Thyroid gland (tissue), 4 donors: Measurements from ENCODE around the gene MAX. TPM values are rescaled to one million over a fixed set of nuclear protein-coding genes. Genes with fewer than 3 reads are reported as not detected.

Source experiments
- DNase-seq, 2 donors: peaks; one replicate each; pipeline ENCODE4 v3.0.0-alpha.2; 2019
- H3K27ac ChIP-seq, 3 donors: fragments of 200-600 bp; sonication (generic); 1 replicate in 2 of 3; 2 replicates in 1 of 3; pipeline ENCODE4 v1.5.1; 2016 to 2019; ENCODE audit warnings: mild to moderate bottlenecking in 1 of 3, moderate library complexity in 1 of 3
- H3K27me3 ChIP-seq: fragments of 200-600 bp; sonication (generic); one replicate; pipeline ENCODE4 v1.5.1; 2019
- H3K36me3 ChIP-seq, 2 donors: fragments of 200-600 bp; sonication (generic); one replicate each; pipeline ENCODE4 v1.5.1; 2016 to 2019
- H3K4me1 ChIP-seq, 2 donors: fragments of 200-600 bp; sonication (generic); one replicate each; pipeline ENCODE4 v1.5.1; 2017 to 2019
- H3K4me3 ChIP-seq, 3 donors: fragments of 200-600 bp; sonication (generic); replicated peaks in 1 of 3; 1 replicate in 2 of 3; 2 replicates in 1 of 3; pipeline ENCODE4 v1.5.1; 2016; ENCODE audit warnings: mild to moderate bottlenecking in 1 of 3
- H3K9me3 ChIP-seq: fragments of 200-600 bp; sonication (generic); one replicate; pipeline ENCODE4 v1.5.1; 2017
- POLR2A ChIP-seq, 2 donors: fragments of 450-650 bp; IDR thresholded peaks; one replicate each; pipeline ENCODE4 v1.6.1; 2017; ENCODE audit warnings: antibody characterized with exemption in 2 of 2, mild to moderate bottlenecking in 2 of 2, moderate library complexity in 1 of 2
- WGBS, 2 donors: methylation state at CpG; one replicate each; pipeline ENCODE4 v1.1.5; 2017; 5-methylcytosine and 5-hydroxymethylcytosine counted together
- intact Hi-C: fragments of 100-400 bp; cut with DNase I; formaldehyde crosslinking; loops from one replicate; pipeline ENCODE4 v1.15.1; 2023
- total RNA-seq, 4 donors: library from RNA; depleted of rRNA; stranded (reverse); fragments of >200 nt; gene quantifications; one replicate each; pipeline ENCODE4 v1.2.3, GENCODE V29; 2016
- TF ChIP-seq, protein P1 (sequence below), 6 experiments: fragments of 200-600 bp in 3 of 6; fragments of 450-650 bp in 3 of 6; sonication (generic) in 3 of 6; IDR thresholded peaks; one replicate each; pipeline ENCODE4 v1.5.1; 2016 to 2019; ENCODE audit warnings: antibody characterized with exemption in 6 of 6, mild to moderate bottlenecking in 2 of 6, inconsistent platforms in 1 of 6, moderate library complexity in 1 of 6

Gene MAX
- total RNA-seq, 4 donors from 2014 or later: 56.7 to 71.4 (median 63.3) TPM

DNA sequence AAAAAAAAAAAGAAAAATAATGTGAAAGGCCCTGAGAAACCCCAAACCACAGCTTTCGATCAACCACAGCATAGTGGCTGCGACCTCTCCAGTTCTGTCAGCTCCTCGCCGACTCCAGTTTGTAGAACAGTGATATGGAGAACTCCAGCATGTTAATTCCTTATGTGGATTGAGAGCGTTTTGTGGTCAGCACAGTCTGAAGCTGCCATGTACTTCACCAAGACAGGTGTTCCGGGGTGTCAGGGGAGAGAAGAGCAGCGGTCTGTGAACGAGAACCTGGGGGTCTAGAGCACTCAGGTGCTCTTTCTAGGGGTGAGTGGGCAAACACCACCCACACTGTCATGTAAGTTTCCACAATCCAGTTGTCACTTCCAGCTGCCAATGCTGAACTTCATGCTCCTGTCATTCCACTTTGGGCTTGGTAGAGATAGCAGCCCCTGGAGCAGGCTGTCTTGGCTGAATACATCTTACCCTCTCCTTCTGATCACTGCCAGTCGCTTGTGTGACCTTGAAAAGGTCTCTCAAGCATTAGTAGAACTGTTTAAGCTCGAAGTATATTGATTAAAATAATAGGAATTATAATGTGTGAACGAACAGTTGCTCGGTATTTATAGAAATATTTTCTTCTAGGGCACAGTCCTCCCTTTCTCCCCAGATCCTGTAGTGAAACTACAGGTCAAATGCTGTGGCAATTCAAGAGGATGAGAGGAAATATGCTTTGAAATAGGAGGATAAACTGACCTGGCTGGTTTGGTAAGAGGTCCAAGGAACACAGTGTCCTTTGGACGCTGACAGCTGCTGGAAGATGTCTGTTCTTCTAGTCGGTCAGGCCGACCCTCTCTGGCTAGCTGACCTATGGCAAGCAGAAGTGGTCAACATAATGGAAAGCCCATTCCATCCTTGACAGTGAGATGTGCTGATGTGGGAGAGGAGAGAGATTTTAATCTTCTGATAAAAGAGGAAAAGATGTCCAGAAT is 15.7 kb upstream of the MAX start:
- no peak for TF ChIP-seq POLR2A (IDR thresholded peaks at IDR 0.05)
- TF ChIP-seq, protein P1, sequence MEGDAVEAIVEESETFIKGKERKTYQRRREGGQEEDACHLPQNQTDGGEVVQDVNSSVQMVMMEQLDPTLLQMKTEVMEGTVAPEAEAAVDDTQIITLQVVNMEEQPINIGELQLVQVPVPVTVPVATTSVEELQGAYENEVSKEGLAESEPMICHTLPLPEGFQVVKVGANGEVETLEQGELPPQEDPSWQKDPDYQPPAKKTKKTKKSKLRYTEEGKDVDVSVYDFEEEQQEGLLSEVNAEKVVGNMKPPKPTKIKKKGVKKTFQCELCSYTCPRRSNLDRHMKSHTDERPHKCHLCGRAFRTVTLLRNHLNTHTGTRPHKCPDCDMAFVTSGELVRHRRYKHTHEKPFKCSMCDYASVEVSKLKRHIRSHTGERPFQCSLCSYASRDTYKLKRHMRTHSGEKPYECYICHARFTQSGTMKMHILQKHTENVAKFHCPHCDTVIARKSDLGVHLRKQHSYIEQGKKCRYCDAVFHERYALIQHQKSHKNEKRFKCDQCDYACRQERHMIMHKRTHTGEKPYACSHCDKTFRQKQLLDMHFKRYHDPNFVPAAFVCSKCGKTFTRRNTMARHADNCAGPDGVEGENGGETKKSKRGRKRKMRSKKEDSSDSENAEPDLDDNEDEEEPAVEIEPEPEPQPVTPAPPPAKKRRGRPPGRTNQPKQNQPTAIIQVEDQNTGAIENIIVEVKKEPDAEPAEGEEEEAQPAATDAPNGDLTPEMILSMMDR (IDR thresholded peaks at IDR 0.05): no peak
- H3K4me3 ChIP-seq: no peak overlapping the region
- no peaks in the 10 kb centered on the region for H3K9me3 ChIP-seq
- H3K27me3 ChIP-seq: no peaks in the 10 kb centered on the region
- H3K36me3 ChIP-seq: no peaks in the 10 kb centered on the region
- 49 to 51% methylated on average over 15 of the region's 15 CpGs for WGBS, 2 donors
- intact Hi-C loops: no loop called here
- peak overlapping the region; percentile 82 to 95 (median 83) for H3K27ac ChIP-seq
- peaks cover 4 to 9% of the 10 kb centered on the region in 2 donors for H3K4me1 ChIP-seq
- DNase-seq: peak; percentile 76

GRCh38 chr14:65115615-65116014 is 13.3 kb upstream of the MAX start:
- Histone ChIP-seq H3K36me3 (no peaks in the 10 kb centered on the region), H3K4me1 (peaks cover 4 to 9% of the 10 kb centered on the region in 2 donors), H3K27me3 (no peaks in the 10 kb centered on the region), H3K4me3 (no peak overlapping the region), H3K9me3 (no peaks in the 10 kb centered on the region), H3K27ac (no peak overlapping the region)
- DNase-seq: no peak
- 82 to 84% methylated on average over 9 of the region's 9 CpGs for WGBS, 2 donors
- intact Hi-C loops: no loop called here
- TF ChIP-seq, protein P1 (IDR thresholded peaks at IDR 0.05): no peak
- TF ChIP-seq POLR2A (IDR thresholded peaks at IDR 0.05): no peak

DNA sequence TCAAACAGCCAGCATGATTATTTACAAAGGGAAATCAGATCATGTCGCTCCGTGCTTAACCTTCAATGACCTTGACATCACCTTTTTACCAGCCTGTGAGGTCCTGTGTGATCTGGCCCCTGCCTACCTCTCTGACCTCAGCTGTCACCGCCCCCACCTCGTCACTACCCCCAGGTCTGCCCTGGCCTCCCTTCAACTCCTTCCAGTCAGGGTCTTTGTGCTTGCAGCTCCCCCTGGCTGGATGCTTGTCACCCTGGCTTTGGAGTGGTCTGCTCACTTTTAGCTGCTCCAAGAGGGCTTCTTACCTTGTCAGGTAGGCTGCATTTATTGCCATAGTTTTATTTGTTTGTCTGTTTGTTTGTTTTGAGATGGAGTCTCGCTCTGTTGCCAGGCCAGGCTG is 8.2 kb upstream of the MAX start:
- DNase-seq: no peak
- 79 to 86% methylated on average over 5 of the region's 5 CpGs for WGBS, 2 donors
- Histone ChIP-seq H3K27me3 (no peaks in the 10 kb centered on the region), H3K4me1 (no peaks in the 10 kb centered on the region), H3K9me3 (no peaks in the 10 kb centered on the region), H3K27ac (no peak overlapping the region), H3K36me3 (no peaks in the 10 kb centered on the region), H3K4me3 (no peak overlapping the region)
- intact Hi-C loops: no loop called here
- TF ChIP-seq POLR2A (IDR thresholded peaks at IDR 0.05): no peak
- TF ChIP-seq, protein P1 (IDR thresholded peaks at IDR 0.05): no peak

DNA sequence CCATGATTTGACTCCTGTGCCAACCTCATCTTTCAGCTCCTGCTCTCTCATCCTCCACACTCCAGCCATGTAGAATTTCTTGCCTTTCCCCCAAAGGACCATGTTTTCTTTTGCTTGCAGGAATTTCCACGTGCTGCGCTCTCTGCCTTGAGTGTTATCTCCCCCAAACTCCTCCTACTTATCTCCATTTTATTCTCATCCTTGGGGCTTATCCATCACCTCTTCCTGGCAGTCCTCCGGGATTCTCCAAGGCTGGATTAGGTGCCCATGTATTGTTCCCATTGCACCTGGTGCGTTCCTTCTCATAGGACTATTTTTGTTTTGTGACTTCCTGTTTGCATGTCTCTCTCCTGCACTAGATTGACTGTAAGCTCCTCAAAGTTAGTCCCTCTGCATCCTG is 7.0 kb upstream of the MAX start:
- H3K27ac ChIP-seq: no peak overlapping the region
- 80 to 87% methylated on average over 4 of the region's 4 CpGs for WGBS, 2 donors
- TF ChIP-seq, protein P1 (IDR thresholded peaks at IDR 0.05): no peak
- no peak for TF ChIP-seq POLR2A (IDR thresholded peaks at IDR 0.05)

GRCh38 chr14:65107200-65107599 is 4.9 kb upstream of the MAX start:
- no peak overlapping the region for H3K27ac ChIP-seq
- intact Hi-C loops: no loop called here
- no peak overlapping the region for H3K4me3 ChIP-seq
- DNase-seq: no peak
- H3K36me3 ChIP-seq: no peaks in the 10 kb centered on the region
- TF ChIP-seq POLR2A (IDR thresholded peaks at IDR 0.05): no peak
- TF ChIP-seq, protein P1 (IDR thresholded peaks at IDR 0.05): no peak
- no peaks in the 10 kb centered on the region for H3K9me3 ChIP-seq
- WGBS, 2 donors: 94 to 100% methylated on average over 1 of the region's 1 CpG
- no peaks in the 10 kb centered on the region for H3K4me1 ChIP-seq
- H3K27me3 ChIP-seq: no peaks in the 10 kb centered on the region

More for the DNA sequence above, 7.0 kb upstream of the MAX start:
- DNase-seq: no peak
- Histone ChIP-seq H3K4me3 (no peak overlapping the region), H3K4me1 (no peaks in the 10 kb centered on the region), H3K27me3 (no peaks in the 10 kb centered on the region), H3K36me3 (no peaks in the 10 kb centered on the region), H3K9me3 (no peaks in the 10 kb centered on the region)
- intact Hi-C loops: no loop called here
